ENCODE results near the gene FAM187B.

The FAM187B gene

DNA sequence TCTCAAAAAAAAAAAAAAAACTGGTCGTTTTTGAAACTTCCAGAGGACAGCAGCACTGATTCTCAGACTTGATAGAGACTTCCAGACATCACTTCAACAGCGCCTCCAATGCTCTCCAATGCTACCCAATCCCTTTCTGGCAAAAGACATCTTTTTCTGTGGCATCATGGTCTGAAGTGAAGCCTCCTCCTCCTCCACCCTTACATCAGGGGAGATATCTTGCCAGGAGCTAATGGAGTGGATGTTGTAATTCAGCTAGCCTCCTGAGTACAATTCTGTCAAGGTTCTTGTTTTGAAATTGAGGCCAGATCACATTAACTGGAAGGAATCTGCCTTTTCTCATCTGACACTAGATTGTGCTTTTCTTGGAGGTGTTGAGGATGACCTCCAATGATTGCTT, 49.8 kb downstream of the FAM187B start:
- DNase-seq (ENCODE audit: low read depth) = peak; percentile 78

DNA sequence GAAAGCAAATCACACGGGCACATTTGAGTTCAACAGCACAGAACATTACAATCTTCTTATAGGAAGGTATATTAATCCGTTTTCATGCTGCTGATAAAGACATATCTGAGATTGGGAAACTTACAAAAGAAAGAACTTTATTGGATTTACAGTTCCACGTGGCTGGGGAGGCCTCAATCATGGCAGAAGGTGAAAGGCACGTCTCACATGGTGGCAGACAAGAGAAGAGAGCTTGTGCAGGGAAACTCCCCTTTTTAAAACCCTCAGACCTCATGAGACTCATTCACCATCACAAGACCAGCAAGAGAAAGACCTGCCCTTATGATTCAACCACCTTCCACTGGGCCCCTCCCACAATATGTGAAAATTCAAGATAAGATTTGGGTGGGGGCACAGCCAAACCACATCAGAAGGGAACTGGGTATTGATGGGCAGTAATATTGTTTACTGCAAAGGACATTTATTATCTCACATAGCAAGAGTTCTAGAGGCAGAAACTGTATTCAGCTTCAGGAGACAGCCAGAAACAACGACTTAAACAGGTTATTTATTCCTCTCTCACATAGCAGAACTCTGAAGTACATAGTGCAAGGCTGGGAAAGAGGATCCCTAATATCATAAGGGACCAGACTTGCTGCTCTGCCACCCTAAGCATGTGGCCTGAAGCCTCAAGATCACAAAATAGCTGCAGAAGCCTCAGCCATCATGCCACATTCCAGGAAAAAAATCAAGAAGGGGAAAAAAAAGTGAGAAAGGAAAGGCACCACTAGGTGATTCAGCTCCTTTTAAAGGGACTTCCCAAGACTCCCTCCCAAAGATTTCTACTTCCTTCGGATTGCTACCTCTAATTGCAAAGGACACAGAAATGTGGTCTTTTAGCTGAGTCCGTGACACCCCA, 50.9 kb downstream of the FAM187B start:
- DNase-seq (ENCODE audit: low read depth) = no peak

DNA sequence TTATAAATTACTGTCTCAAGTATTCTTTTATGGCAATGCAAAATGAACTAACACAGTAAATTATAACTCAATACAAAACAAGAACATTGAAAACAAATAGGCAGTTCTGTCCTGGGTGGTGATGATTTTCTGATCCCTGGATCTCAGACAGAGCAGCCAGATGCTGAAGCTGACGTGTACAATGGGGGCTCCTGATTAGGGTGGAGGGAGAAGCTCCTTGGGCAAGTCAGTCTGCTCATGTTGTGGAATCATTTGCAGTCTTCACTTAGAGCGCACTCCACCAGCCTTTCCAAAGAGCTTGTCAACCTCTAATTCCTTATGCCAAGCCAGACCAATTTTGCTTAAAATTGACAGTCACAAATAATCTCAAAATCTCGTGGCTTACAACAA, 52.4 kb downstream of the FAM187B start:
- DNase-seq (ENCODE audit: low read depth) = no peak
